GM11168 (cell line): Measurements from ENCODE around the gene DCAF17.

Experiments used
- in situ Hi-C: fragments of 300-500 bp; cut with MboI; formaldehyde crosslinking; loops from one replicate; pipeline ENCODE4 v1.12.0; 2022; ENCODE audit warnings: low sequenced_read_pairs; ENCODE audit not compliant: unreplicated experiment

The DCAF17 gene, protein sequence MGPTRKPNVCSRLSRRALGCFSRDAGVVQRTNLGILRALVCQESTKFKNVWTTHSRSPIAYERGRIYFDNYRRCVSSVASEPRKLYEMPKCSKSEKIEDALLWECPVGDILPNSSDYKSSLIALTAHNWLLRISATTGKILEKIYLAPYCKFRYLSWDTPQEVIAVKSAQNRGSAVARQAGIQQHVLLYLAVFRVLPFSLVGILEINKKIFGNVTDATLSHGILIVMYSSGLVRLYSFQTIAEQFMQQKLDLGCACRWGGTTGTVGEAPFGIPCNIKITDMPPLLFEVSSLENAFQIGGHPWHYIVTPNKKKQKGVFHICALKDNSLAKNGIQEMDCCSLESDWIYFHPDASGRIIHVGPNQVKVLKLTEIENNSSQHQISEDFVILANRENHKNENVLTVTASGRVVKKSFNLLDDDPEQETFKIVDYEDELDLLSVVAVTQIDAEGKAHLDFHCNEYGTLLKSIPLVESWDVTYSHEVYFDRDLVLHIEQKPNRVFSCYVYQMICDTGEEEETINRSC

GRCh38 chr2:171434013-171434989 lies at the start of gene DCAF17:
DCAF17 (plus strand) TSS chr2:171434226; CDS start chr2:171434578, 352 bp downstream.
- in situ Hi-C loops, result no loop called here

GRCh38 chr2:171386627-171387026 lies 47.4 kb upstream of the DCAF17 start:
- in situ Hi-C loops, result no loop called here

DNA sequence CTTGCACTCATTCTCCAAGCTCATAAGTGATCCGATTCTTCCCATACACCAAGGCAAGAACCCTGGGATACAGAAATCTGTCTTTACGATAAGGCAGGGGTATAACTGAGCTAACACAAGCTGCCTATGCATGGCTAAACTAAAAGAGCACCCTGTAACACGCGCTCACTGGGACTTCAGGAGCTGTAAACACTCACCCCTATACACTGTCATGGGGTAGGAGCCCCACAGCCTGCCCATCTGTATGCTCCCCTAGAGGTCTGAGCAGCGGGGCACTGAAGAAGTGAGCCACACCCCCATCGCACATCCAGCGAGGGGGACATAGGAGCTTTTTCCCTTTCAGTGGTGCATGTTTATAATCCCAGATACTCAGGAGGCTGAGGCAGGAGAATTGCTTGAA lies 47.0 kb upstream of the DCAF17 start:
- in situ Hi-C loops, result no loop called here

- in situ Hi-C loops, result no loop called here
Measured at GRCh38 chr2:171389325-171389724, 44.7 kb upstream of the DCAF17 start.

GRCh38 chr2:171389780-171390179 lies 44.2 kb upstream of the DCAF17 start:
- in situ Hi-C loops, result no loop called here

GRCh38 chr2:171390941-171391516 lies 43.0 kb upstream of the DCAF17 start:
- in situ Hi-C loops, result no loop called here

DNA sequence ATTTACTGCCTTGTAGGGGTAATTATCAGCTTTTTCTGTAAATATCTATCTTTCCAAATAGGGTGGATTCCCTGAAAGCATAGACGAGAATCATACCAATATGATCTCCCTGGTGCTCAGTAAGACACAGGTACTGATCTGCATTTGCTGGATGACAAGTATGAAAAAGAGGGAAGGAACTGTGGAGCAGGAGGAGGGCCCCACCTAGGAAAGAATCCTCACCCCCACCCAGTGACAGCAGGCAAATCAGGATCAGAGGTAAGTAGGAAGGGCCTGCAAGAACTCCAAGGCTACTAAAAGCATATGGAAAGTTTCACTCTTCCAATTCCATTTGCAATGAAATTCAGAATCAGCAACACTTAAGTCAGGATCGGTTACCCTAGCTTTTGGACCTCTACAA lies 42.5 kb upstream of the DCAF17 start:
- in situ Hi-C loops, result no loop called here

GRCh38 chr2:171393487-171393886 lies 40.5 kb upstream of the DCAF17 start:
- in situ Hi-C loops, result no loop called here

GRCh38 chr2:171394164-171394740 lies 39.8 kb upstream of the DCAF17 start:
- in situ Hi-C loops, result no loop called here

GRCh38 chr2:171399292-171399691 lies 34.7 kb upstream of the DCAF17 start:
- in situ Hi-C loops, result no loop called here

GRCh38 chr2:171400395-171400794 lies 33.6 kb upstream of the DCAF17 start:
- in situ Hi-C loops, result no loop called here

DNA sequence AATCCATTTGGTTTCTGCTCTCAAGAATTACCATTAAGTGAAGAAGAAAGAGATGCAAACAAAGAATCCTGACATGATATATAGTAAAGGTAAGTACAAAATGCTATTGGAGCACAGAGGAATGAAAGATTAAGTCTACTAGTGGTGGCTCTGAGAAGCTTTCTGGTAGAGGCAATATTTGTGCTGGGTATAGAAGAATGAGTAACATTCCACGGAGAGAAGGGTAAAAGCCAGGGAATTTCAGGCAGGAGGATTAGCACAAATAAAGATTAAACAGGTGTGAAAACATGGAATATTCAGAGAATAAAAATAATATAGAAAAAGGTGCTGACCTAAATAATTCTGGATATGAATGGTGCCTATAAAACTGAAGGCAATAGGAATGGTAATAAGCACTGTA lies 32.1 kb upstream of the DCAF17 start:
- in situ Hi-C loops, result no loop called here

DNA sequence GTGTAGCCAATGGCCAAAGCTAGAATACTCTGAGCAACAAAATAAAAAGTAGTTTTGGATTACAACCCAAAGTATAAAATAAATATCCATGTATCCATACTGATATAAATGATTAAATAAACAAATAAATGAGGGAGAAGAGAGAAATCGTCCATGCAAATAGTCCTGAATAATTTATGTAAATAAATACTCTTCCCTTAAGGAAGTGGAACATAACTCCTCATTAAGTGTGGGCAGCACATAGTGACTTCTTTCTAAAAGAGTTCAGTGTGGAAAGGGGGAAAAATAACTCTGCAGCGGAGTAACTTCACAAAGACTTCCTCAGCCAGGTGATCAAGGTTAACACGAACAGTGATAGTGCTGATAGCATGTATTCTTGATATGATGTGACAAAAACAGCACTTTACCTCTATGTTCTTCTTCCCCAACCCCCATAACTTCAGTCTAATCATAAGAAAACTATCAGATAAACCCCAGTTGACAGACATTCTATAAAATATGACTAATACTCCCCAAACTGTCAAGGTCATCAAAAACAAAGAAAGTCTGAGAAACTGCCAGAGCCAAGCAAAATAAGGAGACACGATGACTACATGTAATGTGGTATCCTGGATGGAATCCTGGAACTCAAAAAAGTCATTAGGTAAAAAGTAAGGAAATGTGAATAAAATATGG lies 31.0 kb upstream of the DCAF17 start:
- in situ Hi-C loops, result no loop called here

- in situ Hi-C loops, result no loop called here
Measured at GRCh38 chr2:171404261-171404660, 29.8 kb upstream of the DCAF17 start.

DNA sequence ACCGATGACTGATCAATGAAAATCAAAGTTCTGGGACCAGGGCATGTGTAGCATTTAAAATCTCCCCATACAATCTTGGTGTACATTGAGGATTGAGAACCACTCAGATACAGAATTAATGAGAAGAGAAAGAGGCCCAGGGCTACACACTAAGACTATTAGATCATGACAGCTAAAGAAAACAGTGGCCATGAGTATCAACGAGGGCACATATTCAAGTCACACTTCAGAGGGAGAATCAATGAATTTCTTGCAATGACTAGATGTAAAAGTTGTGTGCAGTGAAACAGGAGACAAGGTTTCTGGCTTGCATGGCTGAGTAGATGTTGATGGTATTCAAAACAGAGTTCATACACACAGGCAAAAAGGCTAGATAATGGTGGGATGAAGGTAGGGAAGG lies 29.3 kb upstream of the DCAF17 start:
- in situ Hi-C loops, result loop anchor here (5.0 kb wide), 1 partner anchor 72 kb away; no protein-coding TSS in a partner anchor

GRCh38 chr2:171405546-171405945 lies 28.5 kb upstream of the DCAF17 start:
- in situ Hi-C loops, result loop anchor here (5.0 kb wide), 1 partner anchor 73 kb away; no protein-coding TSS in a partner anchor

DNA sequence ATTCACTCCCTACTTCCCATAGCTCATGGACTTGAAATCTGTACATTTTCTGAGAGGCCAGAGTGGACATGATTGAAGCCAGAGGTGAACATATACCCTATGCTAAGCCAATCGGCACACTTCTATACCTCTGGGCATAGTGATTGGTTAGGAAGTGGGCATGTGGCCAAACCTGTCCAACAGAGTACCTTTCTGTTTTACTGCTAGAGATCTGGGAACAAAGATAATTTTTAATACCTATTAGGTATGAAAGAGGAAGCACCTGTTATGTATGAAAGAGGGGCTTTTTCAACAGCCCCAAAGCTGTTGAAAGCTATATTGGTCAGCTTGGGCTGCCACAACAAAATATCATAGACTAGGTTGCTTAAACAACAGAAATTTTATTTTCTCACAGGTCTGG lies 28.0 kb upstream of the DCAF17 start:
- in situ Hi-C loops, result loop anchor here (5.0 kb wide), 1 partner anchor 74 kb away; no protein-coding TSS in a partner anchor

GRCh38 chr2:171407030-171407675 lies 26.9 kb upstream of the DCAF17 start:
- in situ Hi-C loops, result loop anchor here (5.0 kb wide), 1 partner anchor 75 kb away; no protein-coding TSS in a partner anchor

DNA sequence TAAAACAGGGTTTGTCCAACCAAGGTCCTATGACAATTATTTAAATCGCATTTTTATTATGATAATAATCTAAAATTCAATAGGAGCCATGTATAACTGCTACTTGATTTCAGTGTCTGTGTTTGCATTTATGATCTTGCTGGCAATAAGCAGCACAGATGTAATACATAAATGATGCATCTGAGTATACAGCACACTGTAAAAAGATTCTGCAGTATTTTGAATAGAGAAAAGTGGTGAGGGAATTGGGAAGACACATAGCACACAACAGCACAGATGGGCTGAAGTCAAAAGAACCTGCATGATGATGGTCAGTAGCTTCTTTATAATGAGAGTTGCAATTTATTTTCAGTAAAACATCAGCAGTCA lies 26.4 kb upstream of the DCAF17 start:
- in situ Hi-C loops, result loop anchor here (5.0 kb wide), 1 partner anchor 75 kb away; no protein-coding TSS in a partner anchor
